CD4-positive, alpha-beta T cell treated with Interleukin-4 for 4 hours (primary cell): ENCODE data around the gene IL6R.
"Not testable (repeated sequence)": the region's sequence is repeated elsewhere in the genome, so short reads cannot be mapped to it uniquely, and the experiment has no call there.

Experiments
- DNase-seq: peaks from one replicate; pipeline ENCODE4 v3.0.0-alpha.2; 2020

The IL6R gene

GRCh38 chr1:154404984-154405746 lies at the start of gene IL6R:
IL6R (plus strand) TSS chr1:154405343; CDS start chr1:154405630, 287 bp downstream.
- DNase-seq, result peak; percentile 74

- no peak for DNase-seq
These were observed 46.6 kb upstream of the IL6R start for GRCh38 chr1:154358519-154358918.

- no peak for DNase-seq
These were observed 44.9 kb upstream of the IL6R start for GRCh38 chr1:154360288-154360687.

- not testable (repeated sequence) for DNase-seq
These were observed 44.3 kb upstream of the IL6R start for GRCh38 chr1:154360881-154361280.

GRCh38 chr1:154361357-154361756 lies 43.8 kb upstream of the IL6R start:
- DNase-seq, result no peak

- DNase-seq, result no peak
These were observed 33.7 kb upstream of the IL6R start for GRCh38 chr1:154371436-154371835.

GRCh38 chr1:154373777-154374357 lies 31.3 kb upstream of the IL6R start:
- DNase-seq, result not testable (repeated sequence)

GRCh38 chr1:154379301-154379700 lies 25.8 kb upstream of the IL6R start:
- no peak for DNase-seq

GRCh38 chr1:154384650-154385489 lies 20.3 kb upstream of the IL6R start:
- DNase-seq, result no peak

- peak; percentile 88 for DNase-seq
These were observed 18.3 kb upstream of the IL6R start for GRCh38 chr1:154386643-154387352.

- DNase-seq, result no peak
These were observed 13.9 kb upstream of the IL6R start for GRCh38 chr1:154391086-154391770.

- DNase-seq, result no peak
These were observed 7.0 kb upstream of the IL6R start for GRCh38 chr1:154398141-154398540.

GRCh38 chr1:154398678-154399077 lies 6.5 kb upstream of the IL6R start:
- no peak for DNase-seq

GRCh38 chr1:154400381-154400801 lies 4.8 kb upstream of the IL6R start:
- no peak for DNase-seq

- DNase-seq, result no peak
These were observed 2.7 kb upstream of the IL6R start for GRCh38 chr1:154402409-154402921.

GRCh38 chr1:154403261-154403943 lies 1.7 kb upstream of the IL6R start:
- peak; percentile 55 for DNase-seq

- DNase-seq, result no peak
These were observed 1.2 kb upstream of the IL6R start for GRCh38 chr1:154403983-154404382.

- DNase-seq, result no peak
These were observed 622 bp upstream of the IL6R start for GRCh38 chr1:154404511-154404931.

GRCh38 chr1:154405747-154406571 lies 816 bp downstream of the IL6R start:
- peak; percentile 42 for DNase-seq

- DNase-seq, result no peak
These were observed 1.4 kb downstream of the IL6R start for GRCh38 chr1:154406572-154406879.

GRCh38 chr1:154406886-154407197 lies 1.7 kb downstream of the IL6R start:
- no peak for DNase-seq
